CD4-positive, alpha-beta T cell treated with Interleukin-12 subunit alpha and Interleukin-12 subunit beta, for 1 hour (primary cell): ENCODE results near the gene EZR.
A peak's percentile ranks its signal among the peaks of the same experiment; 100 is the strongest.
"Not testable (repeated sequence)": the region's sequence is repeated elsewhere in the genome, so short reads cannot be mapped to it uniquely, and the experiment has no call there.

Experiments used
- DNase-seq: peaks from one replicate; pipeline ENCODE4 v3.0.0-alpha.2; 2020

EZR gene

GRCh38 chr6:158840465-158840864, 21.3 kb upstream of the EZR start:
- DNase-seq: no peak

DNA sequence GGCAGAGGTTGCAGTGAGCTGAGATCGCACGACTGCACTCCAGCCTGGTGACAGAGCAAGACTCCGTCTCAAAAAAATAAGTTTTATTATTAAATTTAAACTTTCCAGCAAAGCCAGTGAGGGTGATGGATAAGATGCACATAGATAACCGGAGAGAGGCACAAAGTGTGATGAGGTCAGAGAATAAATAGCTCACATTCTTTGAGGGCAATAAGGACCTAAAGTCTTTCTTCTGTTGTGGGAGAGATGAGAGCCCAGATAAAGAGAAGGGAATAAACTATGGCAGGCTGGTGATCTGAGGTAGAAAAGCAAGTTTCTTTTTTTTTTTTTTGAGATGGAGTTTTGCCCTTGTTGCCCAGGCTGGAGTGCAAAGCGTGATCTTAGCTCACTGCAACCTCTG, 20.6 kb upstream of the EZR start:
- DNase-seq: no peak

DNA sequence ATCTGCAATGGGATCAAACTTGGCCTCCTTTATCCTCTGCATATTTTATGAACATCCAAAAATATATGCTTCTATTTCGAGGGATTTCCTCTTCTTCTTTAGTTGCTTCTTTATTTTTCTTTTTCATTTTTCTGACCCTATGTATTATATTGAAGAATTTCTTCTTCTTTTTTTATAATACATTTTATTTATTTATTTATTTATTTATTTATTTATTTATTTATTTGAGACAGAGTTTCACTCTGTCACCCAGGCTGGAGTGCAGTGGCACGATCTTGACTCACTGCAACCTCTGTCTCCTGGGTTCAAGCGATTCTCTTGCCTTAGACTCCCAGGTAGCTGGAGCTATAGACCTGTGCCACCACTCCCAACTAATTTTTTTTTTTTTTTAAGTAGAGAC, 19.6 kb upstream of the EZR start:
- not testable (repeated sequence) for DNase-seq

DNA sequence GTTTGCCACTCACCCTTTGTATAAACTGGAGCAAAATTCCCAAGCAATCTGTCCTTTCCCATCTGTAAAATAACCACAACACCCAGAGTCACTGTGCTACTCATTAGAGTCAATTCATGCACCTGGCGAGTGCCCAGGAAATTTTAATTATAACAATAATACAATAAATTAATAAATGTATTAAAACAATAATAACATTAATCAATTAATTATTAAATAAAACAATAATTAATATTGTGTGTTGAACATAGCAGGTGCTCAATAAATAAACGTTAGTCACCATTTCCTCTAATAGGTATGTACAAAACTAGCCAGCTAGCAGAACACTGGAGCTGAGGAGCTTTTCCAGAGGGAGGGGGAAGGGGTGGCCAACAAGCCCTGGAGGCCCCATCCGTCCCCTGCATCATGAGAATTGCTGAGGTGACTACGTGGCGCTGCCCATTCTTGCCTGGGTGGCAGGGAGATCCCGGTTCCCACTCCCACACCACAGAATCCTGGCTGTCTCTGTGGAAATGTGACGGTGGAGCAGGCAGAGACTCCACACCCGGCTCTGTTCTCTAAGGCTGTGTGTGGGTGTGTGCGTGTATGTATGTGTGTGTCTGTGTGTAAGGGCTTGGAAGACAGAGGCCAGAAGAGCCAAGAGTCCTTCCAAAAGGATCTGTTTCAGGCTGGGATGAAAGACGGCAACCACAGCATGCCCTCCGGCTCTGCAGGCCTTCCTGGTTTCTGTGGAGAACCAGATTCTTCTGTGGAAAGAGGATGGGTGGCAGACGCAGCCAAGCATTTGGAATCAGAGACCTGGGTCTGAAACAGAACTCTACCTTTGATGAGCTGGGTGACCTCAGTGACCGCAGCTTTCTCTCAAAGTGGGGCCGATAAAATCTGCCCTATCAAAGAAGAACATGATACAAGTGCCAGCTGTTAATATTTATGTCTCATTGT, 18.8 kb upstream of the EZR start:
- DNase-seq: no peak

DNA sequence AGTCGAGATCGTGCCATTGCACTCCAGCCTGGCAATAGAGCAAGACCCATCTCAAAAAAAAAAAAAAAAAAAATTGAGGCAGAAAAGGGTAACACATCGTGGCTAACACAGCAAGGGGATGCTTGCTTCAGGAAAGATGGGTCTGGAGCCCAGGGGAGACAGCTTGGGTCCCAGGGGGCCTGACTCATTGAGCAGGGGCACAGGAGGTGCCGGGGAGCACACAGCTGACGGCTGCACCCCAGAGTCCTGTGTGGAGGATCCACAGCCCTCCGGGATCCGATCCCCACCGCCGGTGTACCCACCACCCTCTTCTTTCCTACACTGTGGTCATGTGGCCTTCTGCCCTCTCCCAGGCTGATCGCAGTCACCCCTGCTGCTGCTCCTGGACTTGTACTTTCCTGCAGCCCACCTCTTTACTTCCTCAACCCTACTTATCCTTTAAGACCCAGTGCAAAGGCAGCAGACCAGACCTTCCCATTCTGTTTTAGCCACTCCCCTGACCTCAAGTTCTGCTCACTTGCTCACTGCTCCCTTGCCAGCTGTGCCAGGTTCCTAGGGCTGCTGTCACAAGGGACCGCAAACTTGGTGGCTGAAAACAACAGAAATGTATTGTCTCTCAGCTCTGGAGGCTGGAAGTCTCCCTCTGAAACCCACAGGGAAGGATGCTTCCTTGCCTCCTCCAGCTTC, 17.6 kb upstream of the EZR start:
- DNase-seq: no peak

DNA sequence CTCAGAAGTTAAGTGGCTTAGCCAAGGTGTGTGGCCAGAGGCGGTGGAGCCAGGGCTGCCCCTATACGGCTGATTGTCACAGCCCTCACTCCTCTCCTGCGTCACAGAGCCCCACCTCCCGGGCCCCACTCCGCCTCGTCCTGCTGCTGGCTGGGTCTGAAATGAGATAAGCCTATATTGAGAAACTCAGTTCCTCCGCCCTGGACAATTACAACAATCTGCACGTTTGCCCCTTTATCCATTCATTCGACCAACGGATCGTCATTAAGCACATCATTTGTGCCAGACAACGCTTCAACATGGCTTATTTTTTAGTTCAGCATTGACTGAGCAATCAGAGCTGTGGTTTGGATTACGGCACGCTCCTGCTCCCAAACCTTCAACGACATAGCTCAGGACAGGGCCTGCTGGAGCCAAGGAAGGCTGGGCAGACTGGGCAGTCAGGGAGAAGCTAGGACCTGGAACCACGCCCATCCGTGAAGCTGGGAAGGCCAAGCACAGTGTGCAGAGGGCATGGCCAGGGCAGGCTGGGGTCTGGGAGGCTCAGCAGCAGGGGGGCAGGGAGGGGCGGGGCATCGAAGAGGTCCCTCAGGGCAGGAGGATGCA, 16.6 kb upstream of the EZR start:
- DNase-seq: no peak

DNA sequence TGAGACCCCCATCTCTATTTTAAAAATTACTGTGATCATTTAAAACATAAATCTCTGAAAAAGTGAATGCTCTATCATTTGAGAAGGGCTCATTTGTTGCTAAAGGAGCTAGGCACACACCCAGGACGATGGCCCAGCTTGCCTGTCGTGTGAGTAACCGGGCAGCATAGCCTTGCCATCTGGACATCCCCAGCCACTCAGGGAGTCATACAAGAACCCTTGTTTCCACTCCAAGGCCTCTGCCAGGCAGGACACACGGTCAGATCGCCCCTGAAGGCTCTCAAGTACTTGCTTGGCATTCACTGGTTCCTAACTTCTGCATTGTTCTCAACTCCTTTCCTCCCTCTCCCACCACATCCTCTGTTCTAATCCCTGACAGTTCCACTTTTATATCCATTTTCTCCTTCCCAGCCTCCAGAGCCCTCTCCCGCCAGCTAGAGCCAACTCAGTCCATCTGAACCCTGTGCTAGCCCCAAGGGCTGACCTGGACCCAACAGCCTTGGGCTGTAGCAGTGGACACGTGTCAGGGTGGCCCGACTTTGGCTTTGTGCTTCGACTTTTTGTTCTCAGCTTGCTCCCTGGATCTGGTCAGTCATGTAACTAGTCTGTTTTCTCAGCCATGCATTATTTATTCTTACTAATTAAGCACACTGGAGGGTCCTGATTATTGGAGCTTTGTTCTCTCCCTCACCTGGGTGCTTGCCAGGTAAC, 15.7 kb upstream of the EZR start:
- DNase-seq: no peak

DNA sequence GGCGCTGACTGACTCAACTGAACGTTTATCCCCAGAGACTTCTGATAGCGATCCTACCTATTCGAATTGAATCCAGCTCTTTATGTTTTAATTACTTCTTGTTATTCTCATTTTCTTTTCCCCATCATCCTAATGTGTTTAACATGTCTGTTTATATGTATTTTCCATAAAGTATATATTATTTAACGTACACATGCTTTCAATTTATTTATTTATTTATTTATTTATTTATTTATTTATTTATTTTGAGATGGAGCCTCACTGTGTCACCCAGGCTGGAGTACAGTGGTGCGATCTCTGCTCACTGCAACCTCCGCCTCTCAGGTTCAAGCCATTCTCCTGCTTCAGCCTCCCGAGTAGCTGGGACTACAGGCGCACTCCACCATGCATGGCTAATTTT, 13.6 kb upstream of the EZR start:
- DNase-seq: not testable (repeated sequence)

DNA sequence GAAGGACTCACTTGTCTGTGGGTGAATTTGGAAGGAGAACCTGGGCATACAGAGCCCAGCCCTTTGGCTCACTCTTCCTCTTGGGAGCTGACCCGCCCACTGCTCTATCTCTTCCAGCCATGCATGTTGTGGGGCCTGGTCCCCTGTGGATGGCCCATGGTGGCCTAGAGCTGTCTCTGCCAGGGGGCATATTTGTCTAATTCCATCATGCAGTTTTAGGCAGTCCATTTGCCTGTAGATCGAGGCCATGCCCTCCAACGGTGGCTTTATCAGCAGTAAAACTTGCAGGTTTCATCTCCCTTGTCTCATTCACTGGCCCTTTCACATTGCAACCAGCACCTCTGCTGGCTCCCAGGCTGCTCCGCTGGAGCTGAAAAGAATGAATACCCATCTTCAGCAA, 12.9 kb upstream of the EZR start:
- DNase-seq: no peak

DNA sequence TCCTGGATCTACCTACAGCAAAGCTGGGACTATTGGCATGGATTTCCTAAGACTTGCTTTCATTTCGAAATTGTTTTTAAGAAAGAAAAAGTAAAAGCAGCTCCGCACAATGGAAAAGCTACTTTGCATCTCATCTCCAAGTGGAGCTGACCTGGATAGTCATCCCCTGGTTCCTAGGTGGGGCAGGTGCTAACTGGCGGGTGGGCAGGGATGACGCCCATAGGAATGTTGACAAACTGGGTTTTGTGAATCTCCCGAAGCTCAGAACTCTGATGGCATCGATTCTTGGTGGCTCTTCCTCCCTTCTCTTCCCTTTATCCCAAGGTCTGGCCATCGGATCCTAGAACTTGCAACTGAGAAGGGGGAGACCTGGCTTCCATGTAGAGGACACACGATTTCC, 12.4 kb upstream of the EZR start:
- DNase-seq: no peak

- DNase-seq: no peak
Observed at GRCh38 chr6:158830736-158831135, 11.6 kb upstream of the EZR start.

DNA sequence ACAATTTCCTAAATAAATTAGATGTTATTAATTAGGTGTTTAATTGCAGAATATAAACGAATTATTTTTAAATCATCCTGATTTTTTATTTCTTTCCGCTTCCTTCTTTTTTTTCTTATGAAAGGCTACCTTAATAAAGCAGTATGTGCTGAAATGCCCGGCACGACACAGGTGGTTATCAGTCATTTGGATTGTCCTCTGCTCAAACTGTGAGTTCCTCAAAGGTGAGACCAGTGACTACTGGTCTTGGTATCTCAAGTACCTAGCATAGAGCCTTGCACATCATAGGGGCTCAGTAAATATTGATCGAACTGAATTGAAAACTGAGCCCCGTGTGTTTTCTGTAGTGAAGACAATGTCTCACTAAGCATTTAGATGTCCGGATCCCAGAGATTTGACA, 9.6 kb upstream of the EZR start:
- DNase-seq: no peak

GRCh38 chr6:158826819-158827501, 7.8 kb upstream of the EZR start:
- no peak for DNase-seq

DNA sequence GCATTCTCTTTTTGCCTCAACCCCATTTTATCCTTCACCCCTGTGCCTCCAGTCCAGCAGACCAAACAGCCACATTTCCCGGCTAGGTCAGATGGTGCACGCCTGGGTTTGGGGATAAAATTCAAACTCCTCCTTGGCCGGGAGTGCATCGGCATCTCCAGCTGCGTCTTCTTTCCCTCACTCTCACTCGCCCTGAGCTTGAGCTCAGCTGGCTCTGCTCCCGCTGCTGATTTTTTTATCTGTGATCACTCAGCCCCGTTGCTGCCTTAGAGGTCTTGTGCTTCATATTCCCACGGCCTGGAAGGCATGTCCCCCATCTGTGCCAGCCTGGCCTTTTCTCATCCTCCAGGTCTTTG, 6.8 kb upstream of the EZR start:
- no peak for DNase-seq

GRCh38 chr6:158825038-158825950, 6.1 kb upstream of the EZR start:
- DNase-seq: no peak

DNA sequence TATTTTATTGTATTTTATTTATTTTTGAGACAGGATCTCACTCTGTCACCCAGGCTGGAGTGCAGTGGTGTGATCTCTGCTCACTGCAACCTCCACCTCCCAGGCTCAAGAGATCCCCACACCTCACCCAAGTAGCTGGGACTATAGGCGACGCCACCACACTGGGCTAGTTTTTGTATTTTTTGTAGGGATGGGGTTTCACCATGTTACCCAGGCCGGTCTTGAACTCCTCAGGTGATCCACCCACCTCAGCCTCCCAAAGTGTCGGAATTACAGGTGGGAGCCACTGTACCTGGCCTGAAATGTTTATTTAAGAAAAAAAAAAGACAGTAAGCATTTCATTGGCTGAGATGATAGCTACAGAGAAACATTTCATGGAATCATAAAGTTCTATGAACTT, 4.4 kb upstream of the EZR start:
- not testable (repeated sequence) for DNase-seq

DNA sequence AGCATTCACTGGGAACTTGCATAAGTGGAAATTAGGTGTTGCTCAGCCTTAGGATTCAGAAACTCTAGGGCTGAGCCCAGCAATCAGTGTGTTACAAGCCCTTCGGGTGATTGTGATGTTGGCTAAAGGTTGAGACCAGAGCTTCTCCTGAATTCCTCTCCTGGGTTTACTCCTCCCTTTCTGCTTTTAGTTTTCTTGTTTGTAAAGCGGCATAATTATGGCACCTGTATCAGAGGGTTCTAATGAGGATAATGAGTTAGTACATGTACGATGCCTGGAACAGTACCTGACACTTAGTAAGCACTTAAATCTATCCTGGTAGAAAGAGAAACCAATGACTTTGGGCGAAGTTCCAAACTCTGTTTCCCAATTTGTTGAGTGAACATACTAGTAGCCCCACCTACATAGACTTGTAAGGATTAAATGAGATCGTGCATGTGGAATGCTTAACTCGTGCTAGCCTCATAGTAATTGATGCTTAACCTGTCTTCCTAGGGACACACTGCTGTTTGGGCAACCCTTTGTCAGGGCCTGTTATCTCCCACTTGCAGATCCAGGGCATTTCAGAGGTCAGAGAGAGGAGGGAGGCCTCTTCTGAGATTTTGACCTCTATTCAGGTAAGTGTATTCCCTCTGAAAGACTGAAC, 932 bp upstream of the EZR start:
- peak; percentile 9 for DNase-seq

DNA sequence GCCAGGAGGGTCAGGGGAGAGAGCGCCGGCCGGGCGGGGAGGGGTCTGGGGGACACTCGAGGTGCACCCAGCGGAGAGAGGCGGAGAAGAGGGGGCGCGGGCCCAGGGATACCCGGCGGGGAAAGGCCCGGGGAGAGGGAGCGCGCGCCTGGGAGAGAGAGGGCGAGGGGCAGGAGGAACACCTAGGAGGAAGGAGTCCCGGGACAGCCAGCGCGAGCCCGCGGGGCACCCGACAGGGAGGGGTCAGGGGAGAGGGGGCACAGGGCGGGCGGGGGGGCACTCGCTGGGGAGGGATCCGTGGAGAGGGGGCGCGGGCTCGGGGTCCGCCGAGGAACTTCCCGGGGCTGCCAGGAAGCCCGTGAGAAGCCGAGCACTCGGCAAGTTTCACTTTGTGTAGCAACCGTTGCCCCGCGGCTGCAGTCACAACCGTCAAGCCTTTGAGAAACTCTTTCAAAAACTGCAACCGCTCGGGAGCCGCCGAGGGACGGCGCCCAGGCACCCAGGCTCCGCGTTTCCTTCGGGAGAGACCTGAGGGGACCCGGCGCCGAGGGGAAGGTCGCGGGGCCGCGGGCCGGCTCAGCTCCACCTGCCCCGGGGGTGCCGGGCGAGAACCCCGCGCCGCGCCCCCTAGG, 471 bp downstream of the EZR start:
- DNase-seq: peak; percentile 73

- DNase-seq: peak; percentile 86
Observed at GRCh38 chr6:158817728-158818580, 1.2 kb downstream of the EZR start.
